Measurements from ENCODE around the gene EFNB3. TPM values are rescaled to one million over a fixed set of nuclear protein-coding genes. Genes with fewer than 3 reads are reported as not detected.

Gene EFNB3
- total and polyA plus RNA-seq, 2 experiments from 2014 or later, result 70.3 to 72.0 TPM

DNA sequence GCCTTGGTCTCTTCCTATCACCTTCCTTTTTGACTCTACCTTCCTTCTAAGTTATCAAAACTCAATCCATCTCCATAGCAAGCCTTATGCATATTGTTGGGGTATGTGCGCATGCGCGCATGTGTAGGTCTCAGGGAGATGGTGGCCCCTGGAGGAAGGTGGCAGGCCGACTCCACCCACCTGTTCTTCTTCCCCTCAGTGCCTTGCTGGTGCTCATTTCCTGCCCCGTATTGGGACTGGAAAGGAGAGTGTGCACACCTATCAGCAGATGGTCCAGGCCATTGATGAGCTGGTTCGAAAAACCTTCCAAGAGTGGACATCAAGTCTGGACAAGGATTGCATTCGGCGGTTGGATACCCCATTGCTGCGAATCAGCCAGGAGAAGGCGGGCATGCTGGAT is 37.7 kb downstream of the EFNB3 start:
- DNase-seq (ENCODE audit: low read depth in 1 of 2, low spot score in 1 of 2), result no peak
- Histone ChIP-seq H3K4me3 (no peak overlapping the region), H3K9me3 (ENCODE audit: low read depth) (no peaks in the 10 kb centered on the region), H3K36me3 (no peaks in the 10 kb centered on the region), H3K27ac (no peak overlapping the region), H3K27me3 (no peaks in the 10 kb centered on the region), H3K4me1 (ENCODE audit: low read depth) (peaks cover 4% of the 10 kb centered on the region)
- TF ChIP-seq, protein P1, sequence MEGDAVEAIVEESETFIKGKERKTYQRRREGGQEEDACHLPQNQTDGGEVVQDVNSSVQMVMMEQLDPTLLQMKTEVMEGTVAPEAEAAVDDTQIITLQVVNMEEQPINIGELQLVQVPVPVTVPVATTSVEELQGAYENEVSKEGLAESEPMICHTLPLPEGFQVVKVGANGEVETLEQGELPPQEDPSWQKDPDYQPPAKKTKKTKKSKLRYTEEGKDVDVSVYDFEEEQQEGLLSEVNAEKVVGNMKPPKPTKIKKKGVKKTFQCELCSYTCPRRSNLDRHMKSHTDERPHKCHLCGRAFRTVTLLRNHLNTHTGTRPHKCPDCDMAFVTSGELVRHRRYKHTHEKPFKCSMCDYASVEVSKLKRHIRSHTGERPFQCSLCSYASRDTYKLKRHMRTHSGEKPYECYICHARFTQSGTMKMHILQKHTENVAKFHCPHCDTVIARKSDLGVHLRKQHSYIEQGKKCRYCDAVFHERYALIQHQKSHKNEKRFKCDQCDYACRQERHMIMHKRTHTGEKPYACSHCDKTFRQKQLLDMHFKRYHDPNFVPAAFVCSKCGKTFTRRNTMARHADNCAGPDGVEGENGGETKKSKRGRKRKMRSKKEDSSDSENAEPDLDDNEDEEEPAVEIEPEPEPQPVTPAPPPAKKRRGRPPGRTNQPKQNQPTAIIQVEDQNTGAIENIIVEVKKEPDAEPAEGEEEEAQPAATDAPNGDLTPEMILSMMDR (IDR thresholded peaks at IDR 0.05; ENCODE audit: low read depth, low read length), result no peak

DNA sequence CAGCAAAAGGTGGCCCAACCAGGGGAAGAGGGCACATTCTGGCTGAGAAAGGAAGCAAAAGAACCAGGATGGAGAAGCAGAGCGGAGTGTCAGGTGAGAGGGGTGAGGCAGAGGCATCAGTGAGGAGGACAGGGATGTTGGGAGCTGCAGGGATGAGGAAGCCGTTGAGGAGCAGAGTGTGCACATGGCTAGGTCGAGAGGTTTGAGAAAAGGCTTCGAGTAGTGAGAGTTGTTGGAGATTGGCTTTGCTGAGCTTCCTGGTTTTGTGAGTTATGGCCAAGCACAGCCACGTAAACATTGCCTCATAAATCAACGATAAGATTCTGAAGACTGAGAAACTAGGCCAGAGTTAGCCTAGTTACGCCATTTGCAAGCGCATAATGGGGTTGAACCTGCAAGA is 39.4 kb downstream of the EFNB3 start:
- DNase-seq (ENCODE audit: low read depth in 1 of 2, low spot score in 1 of 2), result peak in 1 of 2 donors; percentile 60
- H3K27ac ChIP-seq, result peak overlapping the region; percentile 10
- peaks cover 14% of the 10 kb centered on the region for H3K4me1 ChIP-seq (ENCODE audit: low read depth)
- H3K4me3 ChIP-seq, result no peak overlapping the region
- TF ChIP-seq, protein P1 (IDR thresholded peaks at IDR 0.05; ENCODE audit: low read depth, low read length), result no peak
- H3K27me3 ChIP-seq, result no peaks in the 10 kb centered on the region
- H3K36me3 ChIP-seq, result no peaks in the 10 kb centered on the region
- no peaks in the 10 kb centered on the region for H3K9me3 ChIP-seq (ENCODE audit: low read depth)

DNA sequence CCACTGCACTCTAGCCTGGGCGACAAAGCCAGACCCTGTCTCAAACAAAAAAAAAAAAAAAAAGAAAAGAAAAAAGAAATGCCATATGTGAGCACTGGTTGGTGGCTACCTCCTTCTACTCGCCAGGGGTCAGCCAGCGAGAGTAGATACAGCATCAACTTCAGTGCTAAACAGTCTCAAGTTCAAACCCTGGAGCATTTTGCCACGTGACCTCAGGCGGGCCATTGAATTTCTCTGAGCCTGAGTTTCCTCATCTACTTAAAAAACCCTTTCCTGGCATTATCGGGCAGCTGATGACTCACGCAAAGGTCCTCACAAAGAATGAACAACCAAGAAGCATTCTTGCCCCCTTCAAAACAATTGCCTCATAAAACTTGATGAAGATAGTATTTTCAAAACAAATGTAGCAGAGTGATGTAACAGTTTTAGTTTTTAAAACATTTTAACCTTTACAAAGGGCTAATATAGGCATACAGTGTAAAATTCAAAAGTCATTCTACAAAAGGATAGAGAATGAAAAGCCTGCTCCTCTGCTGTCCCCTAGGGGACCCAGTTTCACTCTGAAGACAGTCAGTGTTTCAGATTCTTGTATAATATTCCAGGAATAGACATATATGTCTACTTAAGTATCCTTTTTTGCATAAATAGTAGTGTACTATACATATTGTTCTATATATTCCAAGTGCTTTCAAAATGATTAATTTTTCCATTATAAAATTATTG is 40.9 kb downstream of the EFNB3 start:
- H3K27ac ChIP-seq, result no peak overlapping the region
- H3K4me3 ChIP-seq, result no peak overlapping the region
- peaks cover 14% of the 10 kb centered on the region for H3K4me1 ChIP-seq (ENCODE audit: low read depth)
- no peaks in the 10 kb centered on the region for H3K27me3 ChIP-seq
- peak in 1 of 2 donors; percentile 97 for DNase-seq (ENCODE audit: low read depth in 1 of 2, low spot score in 1 of 2)
- no peaks in the 10 kb centered on the region for H3K36me3 ChIP-seq
- no peaks in the 10 kb centered on the region for H3K9me3 ChIP-seq (ENCODE audit: low read depth)
- TF ChIP-seq, protein P1 (IDR thresholded peaks at IDR 0.05; ENCODE audit: low read depth, low read length), result peak; percentile 12

DNA sequence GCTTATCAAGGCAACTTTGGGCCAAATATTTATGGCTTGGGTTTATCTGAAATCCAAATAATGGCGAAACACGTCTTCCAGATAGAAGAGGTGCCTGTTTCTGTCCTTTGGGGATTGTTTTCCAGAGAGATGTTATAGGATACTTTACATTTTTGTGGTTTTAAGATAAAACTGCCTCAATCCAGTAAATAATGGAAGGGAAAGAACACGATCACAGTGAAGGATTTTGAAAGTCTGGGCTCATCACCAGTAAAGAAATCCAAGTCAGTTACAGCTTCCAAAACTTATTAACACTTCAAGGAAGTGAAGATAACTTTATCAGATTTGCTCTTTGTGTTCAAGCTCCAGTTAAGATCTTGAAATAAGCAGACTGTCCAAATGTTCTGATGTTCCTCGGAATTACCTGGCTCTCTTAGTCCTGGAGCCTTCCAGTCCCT is 42.7 kb downstream of the EFNB3 start:
- H3K9me3 ChIP-seq (ENCODE audit: low read depth), result no peaks in the 10 kb centered on the region
- peak in 1 of 2 donors; percentile 89 for DNase-seq (ENCODE audit: low read depth in 1 of 2, low spot score in 1 of 2)
- no peaks in the 10 kb centered on the region for H3K27me3 ChIP-seq
- peak overlapping the region; percentile 66 for H3K27ac ChIP-seq
- no peaks in the 10 kb centered on the region for H3K36me3 ChIP-seq
- TF ChIP-seq, protein P1 (IDR thresholded peaks at IDR 0.05; ENCODE audit: low read depth, low read length), result no peak
- peaks cover 21% of the 10 kb centered on the region for H3K4me1 ChIP-seq (ENCODE audit: low read depth)
- H3K4me3 ChIP-seq, result no peak overlapping the region

DNA sequence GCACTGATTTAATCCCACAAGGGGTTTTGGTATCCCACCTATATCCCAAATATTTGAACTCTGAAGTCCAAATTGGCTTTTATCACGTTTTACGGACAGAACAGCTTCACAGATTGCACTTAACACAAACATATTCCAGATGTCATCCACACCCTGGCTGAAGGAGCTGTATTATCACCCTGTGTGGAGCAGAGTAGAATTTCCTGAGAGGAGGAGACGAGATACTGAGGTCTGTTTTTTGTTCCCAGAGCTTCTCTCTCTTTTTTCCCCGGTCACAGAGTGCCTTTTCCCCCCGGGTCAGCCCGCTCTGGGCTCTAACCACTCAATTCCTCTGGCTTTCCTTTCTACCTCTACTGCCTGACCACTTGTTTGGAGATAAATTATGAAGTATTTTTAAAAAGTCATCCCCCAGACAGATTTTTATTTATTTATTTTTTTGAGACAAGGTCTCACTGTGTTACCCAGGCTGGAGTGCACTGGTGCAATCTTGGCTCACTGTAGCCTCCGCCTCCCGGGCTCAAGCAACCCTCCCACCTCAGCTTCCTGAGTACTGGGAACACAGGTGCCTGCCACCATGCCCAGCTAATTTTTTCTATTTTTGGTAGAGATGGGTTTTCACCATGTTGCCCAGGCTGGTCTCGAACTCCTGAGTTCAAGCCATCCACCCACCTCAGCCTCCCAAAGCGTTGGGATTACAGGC is 43.2 kb downstream of the EFNB3 start:
- TF ChIP-seq, protein P1 (IDR thresholded peaks at IDR 0.05; ENCODE audit: low read depth, low read length), result no peak
- Histone ChIP-seq H3K27ac (peak overlapping the region; percentile 66), H3K4me1 (ENCODE audit: low read depth) (peaks cover 21% of the 10 kb centered on the region), H3K36me3 (no peaks in the 10 kb centered on the region), H3K27me3 (no peaks in the 10 kb centered on the region), H3K9me3 (ENCODE audit: low read depth) (no peaks in the 10 kb centered on the region), H3K4me3 (no peak overlapping the region)
- peak; percentile 56 to 88 for DNase-seq (ENCODE audit: low read depth in 1 of 2, low spot score in 1 of 2)

Data from cardiac muscle cell (in vitro differentiated cells and primary cell).